Thyroid gland (tissue), 4 donors: ENCODE measurements around the gene CLCC1.

Experiments
- CTCF ChIP-seq, 6 experiments: fragments of 200-600 bp in 3 of 6; fragments of 450-650 bp in 3 of 6; sonication (generic) in 3 of 6; IDR thresholded peaks; one replicate each; pipeline ENCODE4 v1.5.1; 2016 to 2019; ENCODE audit warnings: antibody characterized with exemption in 6 of 6, mild to moderate bottlenecking in 2 of 6, inconsistent platforms in 1 of 6, moderate library complexity in 1 of 6
- POLR2A ChIP-seq, 2 donors: fragments of 450-650 bp; IDR thresholded peaks; one replicate each; pipeline ENCODE4 v1.6.1; 2017; ENCODE audit warnings: antibody characterized with exemption in 2 of 2, mild to moderate bottlenecking in 2 of 2, moderate library complexity in 1 of 2

- TF ChIP-seq CTCF (IDR thresholded peaks at IDR 0.05) = no peak
- no peak for TF ChIP-seq POLR2A (IDR thresholded peaks at IDR 0.05)
These were observed 27.1 kb downstream of the CLCC1 start for GRCh38 chr1:108936170-108936569.
